ENCODE measurements around the gene RCCD1.

- TF ChIP-seq, protein P1, sequence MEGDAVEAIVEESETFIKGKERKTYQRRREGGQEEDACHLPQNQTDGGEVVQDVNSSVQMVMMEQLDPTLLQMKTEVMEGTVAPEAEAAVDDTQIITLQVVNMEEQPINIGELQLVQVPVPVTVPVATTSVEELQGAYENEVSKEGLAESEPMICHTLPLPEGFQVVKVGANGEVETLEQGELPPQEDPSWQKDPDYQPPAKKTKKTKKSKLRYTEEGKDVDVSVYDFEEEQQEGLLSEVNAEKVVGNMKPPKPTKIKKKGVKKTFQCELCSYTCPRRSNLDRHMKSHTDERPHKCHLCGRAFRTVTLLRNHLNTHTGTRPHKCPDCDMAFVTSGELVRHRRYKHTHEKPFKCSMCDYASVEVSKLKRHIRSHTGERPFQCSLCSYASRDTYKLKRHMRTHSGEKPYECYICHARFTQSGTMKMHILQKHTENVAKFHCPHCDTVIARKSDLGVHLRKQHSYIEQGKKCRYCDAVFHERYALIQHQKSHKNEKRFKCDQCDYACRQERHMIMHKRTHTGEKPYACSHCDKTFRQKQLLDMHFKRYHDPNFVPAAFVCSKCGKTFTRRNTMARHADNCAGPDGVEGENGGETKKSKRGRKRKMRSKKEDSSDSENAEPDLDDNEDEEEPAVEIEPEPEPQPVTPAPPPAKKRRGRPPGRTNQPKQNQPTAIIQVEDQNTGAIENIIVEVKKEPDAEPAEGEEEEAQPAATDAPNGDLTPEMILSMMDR (conservative IDR thresholded peaks at IDR 0.05; ENCODE audit: low read depth, low read length): no peak
- TF ChIP-seq EZH2 (IDR thresholded peaks at IDR 0.05; ENCODE audit: borderline replicate concordance, low read depth, low read length, poor library complexity, severe bottlenecking): no peak
These were observed 49.1 kb upstream of the RCCD1 start for GRCh38 chr15:90905306-90906180.

Measured in A673 (cell line).